ENCODE data around the gene LIN7C. TPM values are rescaled to one million over a fixed set of nuclear protein-coding genes. Genes with fewer than 3 reads are reported as not detected.

Gene LIN7C
- total and polyA plus RNA-seq, 2 of the 13 experiments (the other 11 are each of a cell fraction or from before 2014, with no cell fraction given) = 14.8 to 37.2 TPM

GRCh38 chr11:27501100-27501499 is 5.5 kb downstream of the LIN7C start:
- POLR2A ChIA-PET = no interaction called here
- no peak overlapping the region for H3K4me3 ChIP-seq (replicated peaks in 1 of 3; ENCODE audit: insufficient read depth in 1 of 3, low read depth in 2 of 3, low read length in 3 of 3)
- peaks cover 0 to 2% of the 10 kb centered on the region in 2 experiments; a peak in 1 of 5 replicates for H3K27me3 ChIP-seq (ENCODE audit: control insufficient read depth in 1 of 2, insufficient read depth in 2 of 2, low read length in 2 of 2)
- no peak for ATAC-seq
- no peak overlapping the region for H2AFZ ChIP-seq (ENCODE audit: low read length)
- no peak overlapping the region for H3K27ac ChIP-seq (ENCODE audit: extremely low read length, insufficient read depth, low read length)
- TF ChIP-seq SRSF1 (optimal IDR thresholded peaks at IDR 0.05; ENCODE audit: low read depth, low read length) (no peak), MAFK (conservative IDR thresholded peaks at IDR 0.05 in 1 of 2, IDR thresholded peaks at IDR 0.05 in 1 of 2; ENCODE audit: low read length in 2 of 2) (peak; percentile 73 to 89), MAFF (IDR thresholded peaks at IDR 0.05; ENCODE audit: low read depth, low read length) (peak; percentile 72)
- H3K9me3 ChIP-seq (ENCODE audit: low read length) = no peaks in the 10 kb centered on the region
- CTCF ChIA-PET (ENCODE audit: low intra/inter-chr PET ratio, low total read pairs) = no interaction called here
- peaks cover 8 to 29% of the 10 kb centered on the region in 2 experiments for H3K36me3 ChIP-seq (replicated peaks in 1 of 2; ENCODE audit: control insufficient read depth in 1 of 2, insufficient read depth in 2 of 2, low read length in 2 of 2)
- no peak overlapping the region for H3K9ac ChIP-seq (ENCODE audit: insufficient read depth, low read depth, low read length)
- no peak for DNase-seq (ENCODE audit: low spot score)
- H3K4me1 ChIP-seq (ENCODE audit: insufficient read depth, low read length) = peaks cover 28% of the 10 kb centered on the region
- in situ Hi-C loops (cut with HindIII; ENCODE audit: extremely low pct_ligation_motif_present, low pct_unique_long_range_greater_than_20kb) = no loop called here
- no peak overlapping the region for H3K4me2 ChIP-seq (ENCODE audit: low read depth, low read length)
- no TSS peak for BruUV-seq (replicated peaks)
- intact Hi-C loops (cut with micrococcal nuclease; ENCODE audit: unreplicated experiment) = no loop called here
- H3K79me2 ChIP-seq (ENCODE audit: insufficient read depth, low read length) = peaks cover 48% of the 10 kb centered on the region
- FAIRE-seq = no peak
- H4K20me1 ChIP-seq (ENCODE audit: insufficient read depth, low read length) = peaks cover 27% of the 10 kb centered on the region

DNA sequence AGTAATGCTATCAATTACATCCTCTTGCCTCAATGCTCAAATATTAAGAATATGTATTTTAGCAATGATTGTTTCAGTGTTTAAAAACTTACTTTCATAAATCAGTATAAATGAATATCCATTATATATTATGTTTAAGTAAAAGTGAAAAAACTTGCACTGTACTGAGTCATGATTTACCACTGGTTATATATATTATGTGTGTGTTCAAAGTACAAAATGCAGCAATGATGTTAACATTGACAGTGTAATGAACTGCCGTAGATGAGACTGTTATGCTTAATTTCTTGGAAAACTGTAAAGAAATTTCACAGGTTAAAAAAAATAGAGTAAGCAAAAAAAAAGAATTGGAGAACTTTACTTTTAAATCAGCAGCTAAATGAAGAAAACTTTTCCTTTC is 8.7 kb downstream of the LIN7C start:
- no peaks in the 10 kb centered on the region for H3K27me3 ChIP-seq (ENCODE audit: control insufficient read depth in 1 of 2, insufficient read depth in 2 of 2, low read length in 2 of 2)
- POLR2A ChIA-PET = no interaction called here
- FAIRE-seq (no peak), ATAC-seq (no peak), DNase-seq (ENCODE audit: low spot score) (no peak)
- H3K9me3 ChIP-seq (ENCODE audit: low read length) = no peaks in the 10 kb centered on the region
- CTCF ChIA-PET (ENCODE audit: low intra/inter-chr PET ratio, low total read pairs) = interaction anchor here (1.3 kb wide), 1 partner anchor 314 kb away, joined by 5 read pairs; no protein-coding TSS in a partner anchor
- in situ Hi-C loops (cut with HindIII; ENCODE audit: extremely low pct_ligation_motif_present, low pct_unique_long_range_greater_than_20kb) = loop anchor here (5.0 to 25.0 kb wide), 2 partner anchors 316 to 736 kb away; no protein-coding TSS in a partner anchor
- no peak for TF ChIP-seq SRSF4 (IDR thresholded peaks at IDR 0.05; ENCODE audit: low read depth, low read length, poor library complexity, severe bottlenecking)
- no peak for TF ChIP-seq MLLT10 (CRISPR knock-in tag; IDR thresholded peaks at IDR 0.05)
- TF ChIP-seq ZNF326 (CRISPR knock-in tag; IDR thresholded peaks at IDR 0.05; ENCODE audit: borderline replicate concordance) = no peak
- TF ChIP-seq, protein P1, sequence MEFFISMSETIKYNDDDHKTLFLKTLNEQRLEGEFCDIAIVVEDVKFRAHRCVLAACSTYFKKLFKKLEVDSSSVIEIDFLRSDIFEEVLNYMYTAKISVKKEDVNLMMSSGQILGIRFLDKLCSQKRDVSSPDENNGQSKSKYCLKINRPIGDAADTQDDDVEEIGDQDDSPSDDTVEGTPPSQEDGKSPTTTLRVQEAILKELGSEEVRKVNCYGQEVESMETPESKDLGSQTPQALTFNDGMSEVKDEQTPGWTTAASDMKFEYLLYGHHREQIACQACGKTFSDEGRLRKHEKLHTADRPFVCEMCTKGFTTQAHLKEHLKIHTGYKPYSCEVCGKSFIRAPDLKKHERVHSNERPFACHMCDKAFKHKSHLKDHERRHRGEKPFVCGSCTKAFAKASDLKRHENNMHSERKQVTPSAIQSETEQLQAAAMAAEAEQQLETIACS (CRISPR knock-in tag; IDR thresholded peaks at IDR 0.05) = no peak
- no peak for TF ChIP-seq ZNF441 (CRISPR knock-in tag; IDR thresholded peaks at IDR 0.05; ENCODE audit: borderline replicate concordance)
- TF ChIP-seq FOXA3 (CRISPR knock-in tag; IDR thresholded peaks at IDR 0.05) = no peak
- TF ChIP-seq NR2F6 (IDR thresholded peaks at IDR 0.05) = no peak
- TF ChIP-seq NR2F6 (CRISPR knock-in tag; IDR thresholded peaks at IDR 0.05) = no peak
- TF ChIP-seq, protein P2, sequence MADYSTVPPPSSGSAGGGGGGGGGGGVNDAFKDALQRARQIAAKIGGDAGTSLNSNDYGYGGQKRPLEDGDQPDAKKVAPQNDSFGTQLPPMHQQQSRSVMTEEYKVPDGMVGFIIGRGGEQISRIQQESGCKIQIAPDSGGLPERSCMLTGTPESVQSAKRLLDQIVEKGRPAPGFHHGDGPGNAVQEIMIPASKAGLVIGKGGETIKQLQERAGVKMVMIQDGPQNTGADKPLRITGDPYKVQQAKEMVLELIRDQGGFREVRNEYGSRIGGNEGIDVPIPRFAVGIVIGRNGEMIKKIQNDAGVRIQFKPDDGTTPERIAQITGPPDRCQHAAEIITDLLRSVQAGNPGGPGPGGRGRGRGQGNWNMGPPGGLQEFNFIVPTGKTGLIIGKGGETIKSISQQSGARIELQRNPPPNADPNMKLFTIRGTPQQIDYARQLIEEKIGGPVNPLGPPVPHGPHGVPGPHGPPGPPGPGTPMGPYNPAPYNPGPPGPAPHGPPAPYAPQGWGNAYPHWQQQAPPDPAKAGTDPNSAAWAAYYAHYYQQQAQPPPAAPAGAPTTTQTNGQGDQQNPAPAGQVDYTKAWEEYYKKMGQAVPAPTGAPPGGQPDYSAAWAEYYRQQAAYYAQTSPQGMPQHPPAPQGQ (CRISPR knock-in tag; IDR thresholded peaks at IDR 0.05; ENCODE audit: borderline replicate concordance) = no peak
- H4K20me1 ChIP-seq (ENCODE audit: insufficient read depth, low read length) = peaks cover 10% of the 10 kb centered on the region
- no peak overlapping the region for H3K9ac ChIP-seq (ENCODE audit: insufficient read depth, low read depth, low read length)
- no peak overlapping the region for H3K27ac ChIP-seq (ENCODE audit: extremely low read length, insufficient read depth, low read length)
- H3K4me1 ChIP-seq (ENCODE audit: insufficient read depth, low read length) = peaks cover 10% of the 10 kb centered on the region
- intact Hi-C loops (cut with micrococcal nuclease; ENCODE audit: unreplicated experiment) = loop anchor here (1.0 to 5.0 kb wide), 2 partner anchors 314 to 1834 kb away; no protein-coding TSS in a partner anchor
- no TSS peak for BruUV-seq (replicated peaks)
- peaks cover 9 to 50% of the 10 kb centered on the region in 2 experiments for H3K36me3 ChIP-seq (replicated peaks in 1 of 2; ENCODE audit: control insufficient read depth in 1 of 2, insufficient read depth in 2 of 2, low read length in 2 of 2)
- H2AFZ ChIP-seq (ENCODE audit: low read length) = no peak overlapping the region
- H3K79me2 ChIP-seq (ENCODE audit: insufficient read depth, low read length) = peaks cover 24% of the 10 kb centered on the region
- no peak overlapping the region for H3K4me2 ChIP-seq (ENCODE audit: low read depth, low read length)
- no peak overlapping the region for H3K4me3 ChIP-seq (replicated peaks in 1 of 3; ENCODE audit: insufficient read depth in 1 of 3, low read depth in 2 of 3, low read length in 3 of 3)
- WGBS (ENCODE audit: low lambda C conversion rate) = 98% methylated on average over 1 of the region's 1 CpG
